ENCODE results near the gene HBG2.
"Not testable (repeated sequence)": the region's sequence is repeated elsewhere in the genome, so short reads cannot be mapped to it uniquely, and the experiment has no call there.

HBG2 gene

GRCh38 chr11:5249807-5250396 lies 4.7 kb downstream of the HBG2 start, which contains the start of gene HBG1:
HBG1 (minus strand) TSS chr11:5249857; CDS start chr11:5249804, 53 bp downstream.
- DNase-seq (ENCODE audit: low read depth) = not testable (repeated sequence)

GRCh38 chr11:5248498-5248897 lies 6.1 kb downstream of the HBG2 start:
- DNase-seq (ENCODE audit: low read depth) = not testable (repeated sequence)

- DNase-seq (ENCODE audit: low read depth) = no peak
Measured at GRCh38 chr11:5247472-5248192, 6.9 kb downstream of the HBG2 start.

GRCh38 chr11:5246772-5247471 lies 7.7 kb downstream of the HBG2 start:
- no peak for DNase-seq (ENCODE audit: low read depth)

GRCh38 chr11:5245155-5245554 lies 9.4 kb downstream of the HBG2 start:
- DNase-seq (ENCODE audit: low read depth) = no peak

- no peak for DNase-seq (ENCODE audit: low read depth)
Measured at GRCh38 chr11:5243816-5244180, 10.8 kb downstream of the HBG2 start.

- DNase-seq (ENCODE audit: low read depth) = no peak
Measured at GRCh38 chr11:5242933-5243815, 11.4 kb downstream of the HBG2 start.

- DNase-seq (ENCODE audit: low read depth) = no peak
Measured at GRCh38 chr11:5242208-5242607, 12.4 kb downstream of the HBG2 start.

- no peak for DNase-seq (ENCODE audit: low read depth)
Measured at GRCh38 chr11:5241458-5241857, 13.1 kb downstream of the HBG2 start.

GRCh38 chr11:5240458-5240857 lies 14.1 kb downstream of the HBG2 start:
- no peak for DNase-seq (ENCODE audit: low read depth)

GRCh38 chr11:5240056-5240455 lies 14.5 kb downstream of the HBG2 start:
- no peak for DNase-seq (ENCODE audit: low read depth)

- DNase-seq (ENCODE audit: low read depth) = no peak
Measured at GRCh38 chr11:5239046-5239445, 15.5 kb downstream of the HBG2 start.

GRCh38 chr11:5238486-5238885 lies 16.1 kb downstream of the HBG2 start:
- no peak for DNase-seq (ENCODE audit: low read depth)

GRCh38 chr11:5237420-5237819 lies 17.2 kb downstream of the HBG2 start:
- DNase-seq (ENCODE audit: low read depth) = no peak

GRCh38 chr11:5235364-5236095 lies 19.1 kb downstream of the HBG2 start:
- no peak for DNase-seq (ENCODE audit: low read depth)

GRCh38 chr11:5234381-5234834 lies 20.2 kb downstream of the HBG2 start, which contains the start of gene HBD:
HBD (minus strand) TSS chr11:5234483; CDS start chr11:5234433, 50 bp downstream.
- DNase-seq (ENCODE audit: low read depth) = no peak

GRCh38 chr11:5233307-5233706 lies 21.3 kb downstream of the HBG2 start:
- no peak for DNase-seq (ENCODE audit: low read depth)

GRCh38 chr11:5232821-5233220 lies 21.8 kb downstream of the HBG2 start:
- no peak for DNase-seq (ENCODE audit: low read depth)

- DNase-seq (ENCODE audit: low read depth) = no peak
Measured at GRCh38 chr11:5232176-5232575, 22.4 kb downstream of the HBG2 start.

GRCh38 chr11:5231111-5231510 lies 23.5 kb downstream of the HBG2 start:
- DNase-seq (ENCODE audit: low read depth) = no peak

- no peak for DNase-seq (ENCODE audit: low read depth)
Measured at GRCh38 chr11:5230266-5230665, 24.3 kb downstream of the HBG2 start.
